PFSK-1 (cell line): ENCODE results near the gene COL9A3.
A peak's percentile ranks its signal among the peaks of the same experiment; 100 is the strongest.

Experiments used
- FOXP2 ChIP-seq: optimal IDR thresholded peaks from 2 replicates; pipeline ENCODE3; 2011; ENCODE audit warnings: borderline replicate concordance, control low read depth, inconsistent platforms; ENCODE audit not compliant: insufficient read depth; ENCODE audit errors: extremely low read length, extremely low read depth
- POLR2AphosphoS5 ChIP-seq: IDR thresholded peaks from 2 replicates; pipeline ENCODE4 v1.6.1; 2012; ENCODE audit warnings: low read depth, mild to moderate bottlenecking, control low read depth, low read length, moderate library complexity
- REST ChIP-seq, 2 experiments: IDR thresholded peaks; 2 replicates each; pipeline versions ENCODE4 v1.6.1 to v1.8.0; 2011 to 2012; ENCODE audit warnings: low read depth in 2 of 2, low read length in 2 of 2, control low read depth in 1 of 2, inconsistent platforms in 1 of 2, mild to moderate bottlenecking in 1 of 2, moderate library complexity in 1 of 2; ENCODE audit not compliant: insufficient read depth in 1 of 2
- SIN3A ChIP-seq: IDR thresholded peaks from 2 replicates; pipeline ENCODE4 v1.6.1; 2012; ENCODE audit warnings: mild to moderate bottlenecking, low read length, moderate library complexity, borderline replicate concordance; ENCODE audit not compliant: insufficient read depth
- TAF1 ChIP-seq: IDR thresholded peaks from 2 replicates; pipeline ENCODE4 v1.6.1; 2012; ENCODE audit warnings: low read length, control low read depth, borderline replicate concordance; ENCODE audit not compliant: insufficient read depth

The COL9A3 gene

DNA sequence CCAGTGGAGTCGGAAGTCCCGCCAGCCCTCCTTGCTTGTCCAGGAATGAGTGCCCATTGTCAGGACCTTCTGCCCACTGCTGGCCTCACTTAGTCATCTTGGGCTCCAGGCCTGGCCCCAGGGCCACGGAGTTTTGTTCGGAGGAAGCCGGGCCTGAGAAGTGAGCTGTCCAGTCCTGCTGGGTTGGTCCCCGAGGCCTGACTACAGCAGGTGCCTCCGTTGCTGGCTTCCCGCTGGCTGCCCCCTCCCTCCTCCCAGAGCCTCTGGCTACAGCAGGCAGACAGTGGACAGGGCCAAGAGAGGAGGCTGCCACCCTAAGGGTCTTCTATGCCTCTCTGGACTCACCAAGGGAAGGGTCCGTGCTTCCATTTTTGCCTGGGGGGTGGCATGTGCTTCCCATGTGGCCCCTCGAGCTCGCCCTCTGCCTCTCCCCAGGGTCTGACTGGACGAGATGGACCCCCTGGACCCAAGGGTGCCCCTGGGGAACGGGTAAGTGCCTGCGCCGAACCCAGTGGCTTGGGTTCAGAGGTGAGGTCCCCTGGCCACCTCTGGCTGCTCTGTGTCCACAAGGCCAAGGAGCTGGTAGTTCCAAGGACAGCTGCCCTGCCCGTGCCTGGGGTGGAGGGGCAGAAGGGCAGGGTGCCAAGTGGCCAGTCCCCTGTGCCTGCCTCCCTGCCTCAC is 2.8 kb downstream of the COL9A3 start:
- no peak for TF ChIP-seq FOXP2
- peak; percentile 68 to 70; a peak in 2 of 4 replicates for TF ChIP-seq REST (IDR thresholded peaks at IDR 0.05; ENCODE audit: insufficient read depth in 1 of 2, low read depth in 2 of 2, low read length in 2 of 2)

- no peak for TF ChIP-seq TAF1
These were observed 3.5 kb downstream of the COL9A3 start for GRCh38 chr20:62820208-62820961.

- TF ChIP-seq FOXP2: no peak
- TF ChIP-seq REST (IDR thresholded peaks at IDR 0.05; ENCODE audit: insufficient read depth in 1 of 2, low read depth in 2 of 2, low read length in 2 of 2): no peak
- TF ChIP-seq POLR2AphosphoS5: no peak
- no peak for TF ChIP-seq SIN3A
- TF ChIP-seq TAF1: no peak
These were observed 4.3 kb downstream of the COL9A3 start for GRCh38 chr20:62820962-62821725.

DNA sequence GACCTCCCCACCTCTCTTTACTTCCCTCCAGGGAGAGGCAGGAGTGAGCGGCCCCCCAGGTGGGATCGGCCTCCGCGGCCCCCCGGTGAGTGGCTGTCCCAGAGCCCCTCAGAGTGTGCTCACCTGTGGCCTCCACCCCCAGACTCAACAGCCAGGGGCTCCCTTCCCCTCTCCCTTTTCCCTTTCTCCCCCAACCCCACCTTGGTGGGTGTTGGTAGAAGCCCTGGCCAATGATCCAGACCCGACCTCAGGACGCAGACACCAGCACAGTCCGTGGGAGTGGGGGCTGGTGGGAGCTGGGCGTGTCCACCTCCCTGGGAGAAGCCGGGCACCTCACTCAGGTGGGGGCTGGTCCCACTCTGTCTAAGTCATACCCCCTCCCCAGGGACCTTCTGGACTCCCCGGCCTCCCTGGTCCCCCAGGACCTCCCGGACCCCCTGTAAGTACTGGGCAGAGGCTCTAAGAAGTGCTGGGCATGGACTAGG is 4.9 kb downstream of the COL9A3 start:
- TF ChIP-seq REST (IDR thresholded peaks at IDR 0.05; ENCODE audit: insufficient read depth in 1 of 2, low read depth in 2 of 2, low read length in 2 of 2) (no peak), TAF1 (no peak), SIN3A (no peak), POLR2AphosphoS5 (no peak), FOXP2 (no peak)

DNA sequence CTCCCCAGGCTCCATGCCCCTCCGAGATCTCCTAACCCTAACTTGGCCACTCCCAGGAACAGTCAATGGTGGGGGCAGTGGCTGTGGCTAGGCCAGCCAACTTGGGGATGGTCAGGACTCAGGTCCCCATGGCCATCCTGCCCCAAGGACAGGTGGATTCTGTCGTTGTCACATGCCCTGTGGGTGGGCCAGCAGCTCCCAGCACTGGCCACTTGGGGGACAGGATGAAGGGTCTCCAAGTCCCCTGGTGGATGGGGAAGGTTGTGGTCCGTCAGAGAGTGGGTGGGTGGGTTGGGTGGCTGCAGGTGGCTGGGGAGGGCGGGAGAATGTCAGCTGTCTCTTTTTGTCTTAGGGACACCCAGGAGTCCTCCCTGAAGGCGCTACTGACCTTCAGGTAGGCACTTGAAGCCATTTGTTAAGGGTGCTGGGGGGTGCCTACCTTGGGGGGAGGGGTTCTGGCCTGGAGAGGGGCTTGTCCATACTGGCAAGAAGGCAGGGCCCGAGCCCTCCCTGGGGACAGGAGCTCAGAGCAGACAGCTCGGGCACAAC is 5.5 kb downstream of the COL9A3 start:
- TF ChIP-seq FOXP2 (peak; percentile 16), REST (IDR thresholded peaks at IDR 0.05; ENCODE audit: insufficient read depth in 1 of 2, low read depth in 2 of 2, low read length in 2 of 2) (no peak)
